Osteoblast (primary cell): ENCODE data around the gene ANKRD2. TPM values are rescaled to one million over a fixed set of nuclear protein-coding genes. Genes with fewer than 3 reads are reported as not detected.

Experiments
- DNase-seq: peaks from one replicate; pipeline ENCODE4 v3.0.0; 2011; ENCODE audit warnings: low spot score, mixed read lengths; ENCODE audit not compliant: insufficient read length; ENCODE audit errors: missing footprints
- H2AFZ ChIP-seq: 2 replicates; pipeline ENCODE4 v1.6.0; 2011; ENCODE audit warnings: mild to moderate bottlenecking, low read length
- H3K27ac ChIP-seq: 2 replicates; pipeline ENCODE4 v1.5.1; 2011; ENCODE audit warnings: mild to moderate bottlenecking, low read depth, low read length, moderate library complexity
- H3K27me3 ChIP-seq: 2 replicates; pipeline ENCODE4 v1.6.0; 2012; ENCODE audit warnings: mild to moderate bottlenecking, control low read depth, inconsistent platforms, low read length, moderate library complexity; ENCODE audit not compliant: insufficient read depth
- H3K36me3 ChIP-seq: 2 replicates; pipeline ENCODE4 v1.5.1; 2011; ENCODE audit warnings: mild to moderate bottlenecking, low read length, control low read depth, moderate library complexity; ENCODE audit not compliant: insufficient read depth
- H3K4me1 ChIP-seq: 2 replicates; pipeline ENCODE4 v1.5.1; 2011; ENCODE audit warnings: mild to moderate bottlenecking, low read length, control low read depth, moderate library complexity; ENCODE audit not compliant: insufficient read depth
- H3K4me2 ChIP-seq: 2 replicates; pipeline ENCODE4 v1.6.0; 2011; ENCODE audit warnings: mild to moderate bottlenecking, low read length; ENCODE audit not compliant: insufficient read depth
- H3K4me3 ChIP-seq: fragments of 200-600 bp; sonication (generic); 3 replicates; pipeline ENCODE4 v1.5.1; 2012; ENCODE audit warnings: mild to moderate bottlenecking, low read length, inconsistent platforms; ENCODE audit not compliant: insufficient read depth
- H3K79me2 ChIP-seq: 2 replicates; pipeline ENCODE4 v1.6.0; 2012; ENCODE audit warnings: mild to moderate bottlenecking, low read length, control low read depth, inconsistent platforms; ENCODE audit not compliant: insufficient read depth
- H3K9me3 ChIP-seq: 2 replicates; pipeline ENCODE4 v1.5.1; 2011; ENCODE audit warnings: low read depth, low read length, control low read depth
- H4K20me1 ChIP-seq: 2 replicates; pipeline ENCODE4 v1.6.0; 2012; ENCODE audit warnings: mild to moderate bottlenecking, low read length, control low read depth; ENCODE audit not compliant: insufficient read depth
- CTCF ChIP-seq: IDR thresholded peaks from 2 replicates; pipeline ENCODE4 v1.5.1; 2011; ENCODE audit warnings: mild to moderate bottlenecking, low read depth, low read length, moderate library complexity; ENCODE audit errors: extremely low read depth
- total RNA-seq: library from RNA; depleted of rRNA; stranded (reverse); fragments of >200 nt; gene quantifications from 2 replicates; pipeline ENCODE4 v1.2.3, GENCODE V29; 2012

Gene ANKRD2
- total RNA-seq, 1 donor: 0.72 TPM

GRCh38 chr10:97607095-97607636 is 34.6 kb downstream of the ANKRD2 start:
- Histone ChIP-seq H3K27ac (no peak overlapping the region), H2AFZ (no peak overlapping the region), H3K4me3 (no peak overlapping the region), H3K4me1 (no peaks in the 10 kb centered on the region), H3K36me3 (no peaks in the 10 kb centered on the region), H3K4me2 (no peak overlapping the region), H3K27me3 (no peaks in the 10 kb centered on the region), H3K79me2 (no peaks in the 10 kb centered on the region), H3K9me3 (no peaks in the 10 kb centered on the region), H4K20me1 (no peaks in the 10 kb centered on the region)
- no peak for DNase-seq
- no peak for TF ChIP-seq CTCF

GRCh38 chr10:97608991-97609561 is 36.5 kb downstream of the ANKRD2 start:
- no peak overlapping the region for H3K4me3 ChIP-seq
- H3K4me1 ChIP-seq: no peaks in the 10 kb centered on the region
- H4K20me1 ChIP-seq: no peaks in the 10 kb centered on the region
- H2AFZ ChIP-seq: no peak overlapping the region
- no peaks in the 10 kb centered on the region for H3K79me2 ChIP-seq
- DNase-seq: no peak
- no peaks in the 10 kb centered on the region for H3K36me3 ChIP-seq
- no peaks in the 10 kb centered on the region for H3K9me3 ChIP-seq
- no peak overlapping the region for H3K4me2 ChIP-seq
- H3K27me3 ChIP-seq: no peaks in the 10 kb centered on the region
- no peak for TF ChIP-seq CTCF
- no peak overlapping the region for H3K27ac ChIP-seq

DNA sequence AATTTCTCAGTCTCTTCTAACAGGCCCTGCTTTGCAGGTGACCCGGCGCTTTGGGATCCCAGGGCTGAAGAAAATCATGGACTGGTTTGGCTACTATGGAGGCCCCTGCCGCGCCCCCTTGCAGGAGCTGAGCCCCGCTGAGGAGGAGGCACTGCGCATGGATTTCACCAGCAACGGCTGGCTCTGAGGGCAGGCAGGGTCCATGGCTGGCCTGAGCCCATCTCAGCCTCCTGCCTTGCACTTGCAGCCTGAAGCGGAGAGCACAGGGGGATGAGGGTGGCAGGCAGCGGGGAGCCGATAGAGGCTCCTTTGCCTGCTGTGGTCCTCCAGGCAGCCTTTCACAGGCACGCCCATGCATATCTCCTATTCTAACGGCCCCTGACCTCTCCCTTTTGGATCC is 38.9 kb downstream of the ANKRD2 start:
- Histone ChIP-seq H3K4me2 (no peak overlapping the region), H3K36me3 (peaks cover 4% of the 10 kb centered on the region), H3K79me2 (no peaks in the 10 kb centered on the region), H3K27ac (no peak overlapping the region), H4K20me1 (no peaks in the 10 kb centered on the region), H3K9me3 (no peaks in the 10 kb centered on the region), H3K4me1 (no peaks in the 10 kb centered on the region), H3K27me3 (no peaks in the 10 kb centered on the region), H2AFZ (no peak overlapping the region), H3K4me3 (no peak overlapping the region)
- no peak for TF ChIP-seq CTCF
- no peak for DNase-seq

DNA sequence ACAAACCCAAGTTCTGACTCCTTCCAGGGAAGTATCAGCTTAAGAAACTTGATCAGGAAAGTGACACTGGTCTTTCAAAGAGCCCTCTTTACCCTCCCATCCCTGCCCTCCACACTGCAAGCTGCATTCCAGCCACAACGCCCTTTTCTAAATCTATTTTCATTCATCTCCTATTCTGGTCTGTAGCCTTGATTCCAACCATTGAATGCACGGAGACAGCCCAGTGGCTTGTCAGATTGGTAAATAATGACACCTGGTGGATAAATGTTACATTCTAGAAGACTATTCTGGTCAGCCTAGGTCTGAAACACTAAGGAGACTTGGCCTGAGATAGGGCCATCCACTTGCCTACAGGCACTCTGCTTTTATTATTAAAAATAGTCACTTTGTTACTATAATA is 39.8 kb downstream of the ANKRD2 start:
- TF ChIP-seq CTCF: peak; percentile 51
- no peak overlapping the region for H3K4me3 ChIP-seq
- DNase-seq: peak; percentile 90
- H3K27me3 ChIP-seq: no peaks in the 10 kb centered on the region
- no peak overlapping the region for H3K4me2 ChIP-seq
- H4K20me1 ChIP-seq: no peaks in the 10 kb centered on the region
- no peaks in the 10 kb centered on the region for H3K79me2 ChIP-seq
- H3K4me1 ChIP-seq: no peaks in the 10 kb centered on the region
- H3K27ac ChIP-seq: no peak overlapping the region
- peaks cover 4% of the 10 kb centered on the region for H3K36me3 ChIP-seq
- no peak overlapping the region for H2AFZ ChIP-seq
- no peaks in the 10 kb centered on the region for H3K9me3 ChIP-seq
